HG03442 (cell line): Measurements from ENCODE around the gene NXPH2.
"Not testable (repeated sequence)": the region's sequence is repeated elsewhere in the genome, so short reads cannot be mapped to it uniquely, and the experiment has no call there.

ENCODE experiments used
- ATAC-seq: cut with Tn5 transposase; IDR thresholded peaks from one replicate; pipeline ENCODE4 v1.9.1; 2021; ENCODE audit warnings: mild to moderate bottlenecking, moderate library complexity; ENCODE audit not compliant: unreplicated experiment

The NXPH2 gene

DNA sequence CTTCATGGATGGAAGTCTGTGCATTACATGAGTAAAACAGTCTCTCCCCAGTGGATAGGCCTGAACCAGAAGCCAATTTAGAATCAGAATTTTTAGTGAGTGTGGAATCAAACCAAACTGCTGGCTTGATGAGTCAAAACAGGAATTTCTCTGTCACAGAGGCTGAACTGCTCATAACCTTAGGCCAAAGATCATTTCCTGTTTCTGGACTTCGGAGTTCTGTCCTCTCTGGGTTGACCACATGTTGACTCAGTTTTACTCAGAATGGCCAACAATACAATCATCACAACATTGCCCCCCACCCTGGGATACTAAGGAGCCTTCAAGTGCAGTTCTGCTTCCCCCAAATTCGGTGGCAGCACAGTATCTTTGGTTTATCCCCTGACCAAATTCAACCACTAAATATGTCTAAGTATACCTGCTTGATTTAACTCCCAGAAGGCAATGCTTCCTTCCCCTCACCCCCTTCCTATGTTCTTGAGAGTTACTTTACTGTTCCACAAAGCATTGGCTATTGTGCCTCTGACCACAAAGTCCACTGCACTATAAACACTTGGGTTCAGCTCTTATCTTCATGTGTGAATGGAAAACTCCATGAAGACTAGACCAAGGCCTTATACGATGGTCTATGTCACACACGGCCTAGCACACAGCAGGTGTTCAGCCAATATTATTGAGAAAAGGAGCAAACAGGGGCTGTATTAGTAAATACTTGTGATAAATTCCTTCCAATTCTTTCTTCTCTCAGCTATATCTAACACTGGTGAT, 67.8 kb downstream of the NXPH2 start:
- peak; percentile 90 for ATAC-seq

DNA sequence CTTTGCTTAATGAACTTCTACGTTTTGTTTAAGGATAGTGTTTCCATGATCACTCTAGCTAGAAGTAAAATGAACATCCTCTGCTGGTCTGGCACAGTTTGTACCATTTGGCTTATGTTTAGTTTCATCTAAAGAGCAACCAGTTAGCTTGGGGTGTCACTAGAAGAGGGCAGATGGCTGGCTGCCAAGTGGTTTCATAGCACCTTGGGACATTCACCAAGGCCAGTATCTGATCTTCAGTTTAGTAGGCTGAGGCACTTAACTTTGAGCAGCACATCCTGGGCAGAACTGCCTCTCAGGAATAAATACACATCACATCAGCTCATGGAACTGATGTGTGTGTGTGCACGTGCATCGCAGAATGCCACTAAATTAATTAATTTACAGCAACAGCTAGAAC, 68.4 kb downstream of the NXPH2 start:
- peak; percentile 37 for ATAC-seq

DNA sequence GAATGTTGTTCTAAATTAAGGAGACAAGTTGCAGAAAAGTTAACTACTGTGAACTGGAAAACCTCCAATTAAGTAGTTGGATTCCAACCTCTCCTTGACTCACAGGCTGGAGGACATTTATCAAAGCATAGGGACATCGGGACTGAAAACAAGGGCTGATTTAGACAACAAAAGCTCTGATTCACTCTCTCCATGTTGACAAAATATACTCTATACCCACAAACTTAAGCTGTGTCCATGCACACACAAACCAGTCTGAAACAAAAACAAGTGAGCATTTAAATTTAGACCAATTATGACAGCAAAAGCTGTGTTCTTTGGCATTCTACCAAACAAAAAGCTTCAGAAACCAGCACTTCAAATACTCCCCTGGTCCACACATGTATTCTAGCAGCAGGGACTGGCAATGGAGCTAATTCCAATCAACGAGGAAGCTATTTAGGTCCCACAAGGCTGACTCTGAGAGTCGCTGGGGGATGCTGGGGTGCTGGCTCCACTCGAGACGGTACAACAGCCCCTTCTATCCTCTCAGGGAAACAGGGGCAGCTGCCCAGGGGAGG, 71.4 kb downstream of the NXPH2 start:
- no peak for ATAC-seq

DNA sequence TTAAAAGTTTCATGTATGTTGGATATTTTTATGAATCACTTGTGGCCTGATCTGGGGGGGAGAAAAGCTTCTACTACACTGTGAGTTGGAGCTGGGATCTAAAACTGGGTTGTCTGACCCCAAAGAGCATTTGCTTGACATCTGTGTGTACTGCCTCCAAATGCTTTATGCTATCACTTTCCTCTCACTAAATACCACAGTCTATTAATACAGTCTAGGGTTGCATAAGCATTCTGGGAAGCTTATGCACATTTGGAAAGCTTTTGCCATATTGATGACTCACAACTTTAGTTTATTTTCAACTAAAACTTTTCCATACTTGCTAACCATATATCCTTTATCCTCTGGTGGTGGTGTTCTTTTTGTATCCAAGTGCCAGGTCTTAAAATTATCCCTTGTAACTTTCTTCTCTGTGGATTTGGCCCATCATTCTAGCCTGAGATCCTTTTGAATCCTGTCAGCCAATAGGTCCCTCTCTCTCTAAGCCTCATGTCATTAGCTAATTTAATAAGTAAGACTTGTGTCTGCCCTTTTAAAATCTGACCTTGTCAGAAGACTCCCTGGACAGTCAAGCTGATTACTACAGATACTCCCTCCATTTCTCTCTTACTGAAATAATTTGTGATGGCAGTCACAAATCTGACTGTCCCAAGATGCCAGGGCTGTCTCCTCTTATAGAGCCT, 72.7 kb downstream of the NXPH2 start:
- ATAC-seq, result no peak

DNA sequence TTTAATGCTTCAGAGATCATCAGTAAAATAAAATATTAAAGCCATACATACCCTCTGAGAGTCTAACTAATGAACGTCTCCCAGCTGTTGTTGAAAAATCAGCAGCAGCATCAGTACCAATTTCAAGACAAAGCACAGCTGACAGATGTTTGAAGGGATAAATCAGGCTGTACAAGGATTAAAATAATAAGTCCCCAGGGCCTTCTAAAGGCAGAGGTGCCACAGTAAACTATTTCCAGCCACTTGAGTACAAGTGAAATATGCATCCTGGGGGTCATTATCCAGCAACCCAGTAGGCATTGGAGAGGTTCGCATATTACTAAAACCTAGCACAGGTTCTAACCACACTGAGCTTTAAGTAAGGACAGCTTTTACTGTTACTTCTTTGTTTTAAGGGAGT, 76.9 kb downstream of the NXPH2 start:
- no peak for ATAC-seq

DNA sequence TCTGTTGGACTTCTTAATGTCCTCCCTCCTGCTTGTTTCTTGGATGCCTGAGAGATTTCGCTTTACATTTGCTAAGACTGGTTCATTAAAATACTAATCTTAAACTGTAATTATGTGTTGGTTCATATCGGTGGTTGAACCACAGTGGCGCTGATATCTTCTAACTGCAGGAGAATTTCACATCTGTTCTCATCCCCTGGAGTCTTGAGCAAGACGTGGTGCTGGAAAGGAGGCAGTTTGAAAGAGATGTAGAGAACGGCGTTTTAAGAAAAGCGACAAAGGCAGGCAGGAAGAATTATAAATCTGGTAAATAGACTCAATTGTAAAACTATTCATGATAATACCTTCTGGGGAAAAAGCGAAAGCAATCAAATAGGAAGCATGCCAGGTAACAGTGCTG, 79.5 kb downstream of the NXPH2 start:
- no peak for ATAC-seq

DNA sequence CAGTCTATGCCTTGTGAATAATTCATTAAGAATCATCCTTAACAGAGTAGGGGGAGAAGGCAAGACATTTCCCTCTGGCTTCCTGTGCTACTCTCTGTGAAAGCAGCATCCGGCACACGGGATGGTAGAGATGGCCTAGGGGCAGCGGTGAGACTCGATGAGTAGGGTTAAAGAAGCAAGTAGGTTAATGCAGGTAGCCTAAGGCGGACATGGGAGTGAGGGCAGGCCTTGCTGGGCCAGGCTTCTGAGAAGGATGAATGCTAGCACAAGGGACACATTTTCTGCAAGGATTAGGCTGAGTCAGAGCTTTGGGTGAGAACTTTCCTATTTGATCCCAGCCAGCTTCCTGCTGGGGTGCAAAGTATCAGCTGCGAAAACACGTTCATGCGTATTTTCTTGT, 80.8 kb downstream of the NXPH2 start:
- ATAC-seq, result no peak

DNA sequence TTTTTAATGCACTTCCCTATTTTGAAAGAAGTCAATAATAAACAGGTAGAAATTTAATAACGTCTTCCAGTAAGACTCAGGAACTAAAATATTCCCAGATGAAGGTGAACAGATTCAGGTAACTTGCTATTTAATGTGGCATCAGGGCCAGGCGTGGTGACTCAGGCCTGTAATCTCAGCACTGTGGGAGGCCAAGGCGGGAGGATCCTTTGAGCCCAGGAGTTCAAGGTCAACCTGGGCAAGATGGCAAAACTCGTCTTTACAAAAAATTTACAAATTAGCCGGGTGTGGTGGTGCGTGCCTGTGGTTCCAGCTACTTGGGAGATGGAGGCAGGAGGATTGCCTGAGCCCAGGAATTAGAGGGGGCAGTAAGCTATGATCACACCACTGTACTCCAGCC, 81.8 kb downstream of the NXPH2 start:
- no peak for ATAC-seq

DNA sequence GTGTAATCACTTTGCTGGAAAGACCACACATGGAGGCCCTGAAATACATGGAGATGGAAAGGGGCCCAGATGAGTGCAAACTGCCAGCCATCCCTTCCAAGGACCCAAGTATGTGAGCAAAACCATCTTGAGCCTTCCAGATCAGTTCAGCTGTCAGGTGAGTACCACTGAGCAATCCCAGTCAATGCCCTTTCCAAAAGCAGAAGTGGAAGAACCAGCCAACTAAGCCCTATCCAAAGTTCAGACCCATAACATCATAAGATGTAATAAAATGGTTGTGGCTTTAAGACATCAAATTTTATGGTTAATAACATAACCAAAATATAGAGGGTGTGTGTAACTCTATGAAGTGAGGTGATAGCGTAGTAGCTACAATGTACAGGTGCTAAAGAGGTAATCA, 88.5 kb downstream of the NXPH2 start:
- no peak for ATAC-seq

DNA sequence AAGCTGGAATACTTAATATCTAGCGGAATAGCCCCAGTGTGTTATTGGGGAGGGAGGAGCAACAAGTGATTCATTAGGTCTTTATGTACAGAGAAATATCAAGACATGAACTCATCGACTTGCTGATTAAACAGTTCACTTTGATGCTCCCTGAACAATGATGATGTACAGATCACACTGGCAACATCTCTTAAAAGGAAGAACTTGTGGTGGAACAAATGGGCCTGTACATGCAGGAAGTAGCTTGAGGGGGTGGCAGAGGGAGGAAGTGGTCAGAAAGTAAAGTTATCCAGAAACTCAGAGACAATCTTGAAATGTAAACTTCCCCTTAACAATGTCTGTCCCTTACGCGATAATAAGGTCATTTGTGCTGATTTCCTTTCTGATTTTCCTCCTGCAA, 90.5 kb downstream of the NXPH2 start:
- no peak for ATAC-seq

DNA sequence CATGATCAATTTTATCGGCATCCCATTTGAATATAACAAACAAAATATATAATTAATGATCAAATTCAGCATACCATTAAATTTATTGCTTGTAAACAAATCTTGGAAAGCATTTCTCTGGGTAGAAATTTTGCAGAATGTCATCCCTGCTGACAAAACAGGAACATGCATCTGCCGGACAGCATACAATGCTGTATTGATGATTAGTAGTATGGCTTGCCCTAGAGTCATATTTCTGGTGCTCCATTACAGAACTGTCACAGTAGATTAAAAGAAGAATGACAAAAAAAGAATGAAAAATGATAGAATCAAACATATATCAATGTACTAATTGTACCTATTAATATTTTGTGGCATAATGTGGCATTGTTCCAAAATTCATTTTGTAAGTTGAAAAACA, 98.0 kb downstream of the NXPH2 start:
- no peak for ATAC-seq

DNA sequence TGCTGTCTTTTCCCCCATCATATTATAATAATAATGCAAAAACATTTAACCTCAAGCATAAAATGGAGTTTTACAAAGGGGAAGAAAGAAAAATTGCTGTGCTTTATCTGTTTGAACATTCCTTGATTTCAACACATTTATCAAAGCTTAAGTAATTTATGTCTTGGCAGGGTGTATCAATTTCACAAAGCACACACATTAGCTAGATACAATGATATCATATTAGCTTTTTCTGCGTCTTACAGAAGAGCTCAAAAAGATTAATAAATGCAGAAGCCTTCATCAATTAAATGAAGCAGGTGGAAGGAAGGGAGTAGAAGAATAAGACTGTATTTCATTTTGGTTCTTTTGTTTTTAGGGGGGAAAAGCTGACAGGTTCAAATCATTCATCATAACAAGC, 103.0 kb downstream of the NXPH2 start:
- no peak for ATAC-seq

DNA sequence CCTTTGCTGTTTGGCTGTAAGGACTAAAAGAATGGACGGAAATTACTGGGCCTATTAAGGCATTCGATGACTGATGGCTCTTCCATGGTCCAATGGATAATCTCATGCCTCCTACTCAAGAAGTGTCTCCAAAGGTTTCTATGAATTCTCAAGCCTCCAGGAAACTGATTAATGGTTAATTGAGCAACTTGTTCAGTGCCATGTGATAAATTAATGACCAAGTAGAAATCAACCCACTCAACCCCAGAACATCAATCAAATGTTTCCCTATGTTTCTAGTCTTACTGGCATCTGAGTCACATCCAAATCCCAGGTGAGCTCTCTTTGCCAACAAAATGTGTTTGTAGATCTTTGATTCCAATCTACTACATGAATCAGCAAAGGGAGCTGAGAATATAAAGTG, 103.6 kb downstream of the NXPH2 start:
- no peak for ATAC-seq

DNA sequence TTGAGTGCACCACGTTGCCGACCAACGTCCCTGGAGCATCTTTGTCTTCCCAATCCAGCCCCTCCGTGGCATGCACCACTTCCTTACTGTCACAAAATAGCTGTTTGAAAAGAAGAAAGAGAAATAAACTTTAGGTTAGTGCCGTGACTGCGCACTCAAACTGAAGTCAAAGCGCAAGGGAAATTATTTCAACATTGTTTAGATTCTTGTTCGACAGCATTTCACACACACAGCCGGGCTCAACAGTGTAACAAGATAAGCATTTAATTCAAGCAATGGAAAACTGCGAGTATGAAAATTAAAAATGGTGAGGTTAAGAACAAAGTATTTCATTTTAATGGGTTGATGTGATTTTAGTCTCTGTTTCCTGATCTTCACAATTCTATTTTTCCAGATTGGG, 108.6 kb downstream of the NXPH2 start:
- ATAC-seq, result no peak

DNA sequence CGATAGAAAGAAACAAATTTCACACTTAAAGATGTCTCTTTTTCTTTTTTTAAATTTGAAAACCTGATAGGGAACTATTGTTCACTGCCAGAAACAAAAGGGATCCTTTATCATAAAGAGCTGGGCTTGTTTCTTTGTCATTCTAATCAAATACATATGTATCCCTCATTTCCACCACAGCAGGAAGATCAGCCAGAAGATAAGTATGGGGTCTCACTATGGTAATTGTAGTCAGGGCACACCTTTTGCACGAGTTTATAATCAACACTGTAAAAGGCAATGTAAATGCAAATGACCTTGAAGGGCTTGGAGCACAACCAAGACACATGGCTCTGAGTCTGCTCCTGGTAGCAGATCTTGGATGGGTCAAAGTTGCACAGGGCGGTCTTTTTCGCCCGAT, 109.5 kb downstream of the NXPH2 start:
- no peak for ATAC-seq

DNA sequence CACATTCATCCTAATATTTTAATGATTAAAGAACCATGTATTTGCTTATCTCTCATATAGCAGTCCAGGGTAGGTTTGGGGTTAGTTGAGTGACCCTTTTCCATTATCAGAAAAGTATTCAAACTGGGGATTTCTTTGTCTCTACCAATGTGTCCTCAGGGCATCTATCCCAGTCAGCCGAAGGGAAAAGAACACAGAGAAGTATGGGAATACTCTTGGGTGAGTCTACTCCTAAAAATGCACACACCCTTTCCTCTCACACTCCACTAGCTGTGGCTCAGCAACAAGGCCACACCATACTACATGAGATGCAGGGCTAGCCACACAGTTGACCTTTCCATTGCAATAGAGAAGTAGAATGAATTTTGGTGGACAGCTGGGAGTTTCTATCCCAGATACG, 114.3 kb downstream of the NXPH2 start:
- ATAC-seq, result no peak

DNA sequence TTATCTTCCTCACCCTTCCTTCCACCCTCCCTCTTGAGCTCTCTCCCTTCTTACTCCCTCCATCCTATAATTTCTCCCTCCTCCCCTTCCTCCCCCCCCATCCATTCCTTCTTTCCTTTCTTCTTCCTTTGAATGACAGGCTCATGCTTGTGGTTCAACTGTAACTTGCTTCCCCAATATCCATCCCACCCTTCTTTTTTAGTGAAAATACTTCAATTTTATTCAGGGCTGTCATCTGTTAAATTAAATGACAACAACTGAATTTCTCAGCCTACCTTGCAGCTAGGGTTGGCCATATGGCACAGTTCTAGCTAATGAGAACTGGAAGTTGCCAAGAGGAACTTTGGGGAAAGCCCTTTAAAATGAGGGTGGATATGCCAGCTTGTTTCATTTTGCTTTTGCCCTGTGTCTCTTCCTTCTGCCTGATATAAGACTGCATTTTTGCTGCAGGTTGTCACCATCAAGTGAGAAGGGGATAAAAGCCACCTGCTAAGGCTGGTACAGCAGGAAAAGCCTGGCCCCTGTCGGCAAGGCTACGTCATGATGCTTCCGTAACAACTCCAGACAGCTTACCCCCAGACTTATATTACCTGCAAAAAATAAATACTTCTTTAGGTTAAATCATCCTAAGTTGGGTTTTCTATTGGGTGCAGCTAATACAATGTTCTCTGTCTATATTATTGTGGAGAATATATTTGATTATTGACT, 121.8 kb downstream of the NXPH2 start:
- ATAC-seq, result no peak

DNA sequence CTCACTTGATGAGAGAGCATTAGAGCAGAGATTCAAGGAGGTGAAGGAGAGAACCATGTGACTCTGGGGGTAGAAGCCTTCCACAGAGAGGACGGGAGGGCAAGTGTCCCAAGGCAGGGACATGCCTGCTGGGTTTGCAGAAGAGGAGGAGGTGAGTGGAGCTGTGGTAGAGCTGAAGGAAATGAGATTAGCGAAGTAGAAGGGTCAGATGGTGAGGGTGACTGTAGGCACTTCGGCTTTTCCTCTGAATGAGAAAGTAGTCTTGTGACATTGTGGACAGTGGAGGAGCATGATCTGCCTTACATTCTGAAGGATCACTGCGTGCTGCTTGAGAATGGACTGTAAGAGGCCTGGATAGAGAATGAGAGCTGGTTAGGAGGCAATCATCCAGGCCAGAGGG, 126.0 kb downstream of the NXPH2 start:
- ATAC-seq, result no peak

DNA sequence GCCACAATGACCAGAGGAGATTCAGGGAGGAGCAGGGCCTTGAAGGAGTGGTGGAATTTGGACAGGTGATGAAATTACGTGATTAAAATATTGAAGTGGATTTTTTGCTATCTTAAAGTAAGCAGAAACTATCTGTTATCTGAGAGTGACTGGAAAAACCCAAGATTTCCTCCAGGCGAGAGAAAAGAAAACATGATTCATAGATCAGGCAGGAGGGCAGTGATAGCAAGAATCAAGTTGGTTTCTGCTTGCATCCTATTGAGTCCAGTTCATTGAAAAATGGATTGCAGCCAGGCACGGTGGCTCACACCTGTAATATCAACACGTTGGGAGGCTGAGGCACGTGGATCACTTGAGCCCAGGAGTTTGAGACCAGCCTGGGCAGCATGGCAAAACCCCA, 127.8 kb downstream of the NXPH2 start:
- ATAC-seq, result no peak

DNA sequence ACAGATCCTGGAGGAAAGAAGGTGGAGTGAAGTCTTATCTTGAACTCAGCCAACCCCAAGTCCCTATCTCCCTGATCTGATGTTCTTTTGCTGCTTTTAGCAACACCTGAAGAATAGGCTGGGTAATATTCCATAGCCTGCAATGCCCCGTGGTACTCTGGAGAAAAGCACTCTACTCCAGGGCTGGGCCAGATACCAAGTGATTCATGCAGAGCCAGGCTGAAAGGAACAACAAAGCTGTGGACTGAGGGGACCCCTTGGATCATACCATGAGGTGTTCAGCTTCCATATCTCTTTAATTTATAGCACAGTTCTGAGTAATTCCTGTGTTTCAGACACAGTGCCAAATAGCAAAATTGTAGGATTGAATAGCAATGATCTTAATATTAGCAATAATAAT, 130.6 kb downstream of the NXPH2 start:
- ATAC-seq, result no peak

DNA sequence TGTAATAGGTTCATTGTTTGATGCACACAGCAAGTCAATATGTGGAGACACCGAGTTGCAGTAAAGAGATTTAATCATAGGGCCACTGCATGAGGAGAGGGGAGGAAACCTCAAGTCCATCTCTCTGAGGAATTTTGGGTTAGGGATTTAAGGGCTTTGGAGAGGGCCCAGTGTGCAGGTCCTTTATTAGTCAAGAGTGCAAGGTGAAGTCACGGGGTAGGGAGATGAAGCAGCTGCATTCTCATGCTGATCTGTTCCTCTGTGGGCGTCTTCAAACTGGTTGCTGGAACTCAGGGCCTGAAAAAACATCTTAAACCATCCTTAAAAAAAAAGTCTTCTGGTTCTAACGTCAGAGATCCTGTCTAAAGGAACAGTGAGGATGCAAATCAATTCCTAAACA, 131.6 kb downstream of the NXPH2 start:
- no peak for ATAC-seq

DNA sequence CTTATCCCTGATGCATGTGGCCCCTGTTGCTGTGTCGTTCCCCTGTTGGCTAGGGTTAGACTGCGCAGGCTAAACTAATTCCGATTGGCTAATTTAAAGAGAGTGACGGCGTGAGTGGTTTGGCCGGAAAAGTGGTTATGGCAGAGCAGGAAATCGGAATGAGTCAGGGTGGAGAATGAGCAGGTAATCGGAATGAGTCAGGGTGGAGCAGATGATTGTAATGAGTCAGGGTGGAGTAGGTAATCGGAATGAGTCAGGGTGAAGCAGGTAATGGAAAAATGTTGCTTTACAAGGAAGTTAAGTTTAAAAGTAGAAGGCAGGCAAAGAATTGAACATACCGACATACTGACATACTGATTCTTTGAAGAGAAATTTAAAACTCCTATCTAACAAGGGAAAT, 135.4 kb downstream of the NXPH2 start:
- not testable (repeated sequence) for ATAC-seq
